DND-41 (cell line): ENCODE results near the gene SMU1.

ENCODE experiments used
- ATAC-seq: fragments of 200-7000 bp; cut with Tn5 transposase; 3 replicates; pipeline ENCODE4 v1.9.1; 2021; ENCODE audit warnings: low read depth; ENCODE audit not compliant: insufficient read depth
- DNase-seq: peaks from one replicate; pipeline ENCODE4 v3.0.0-alpha.2; 2020
- H2AFZ ChIP-seq: 2 replicates; pipeline ENCODE4 v1.6.0; 2012; ENCODE audit warnings: low read depth, low read length
- H3K27ac ChIP-seq: 2 replicates; pipeline ENCODE4 v1.5.1; 2012; ENCODE audit warnings: low read length, inconsistent platforms
- H3K27me3 ChIP-seq: fragments of 200-600 bp; sonication (generic); 2 replicates; pipeline ENCODE4 v1.6.0; 2012; ENCODE audit warnings: low read length, mild to moderate bottlenecking, inconsistent platforms; ENCODE audit not compliant: insufficient read depth, poor library complexity
- H3K36me3 ChIP-seq: 2 replicates; pipeline ENCODE4 v1.5.1; 2012; ENCODE audit warnings: low read length, inconsistent platforms; ENCODE audit not compliant: insufficient read depth
- H3K4me1 ChIP-seq: 2 replicates; pipeline ENCODE4 v1.5.1; 2012; ENCODE audit warnings: mild to moderate bottlenecking, low read length; ENCODE audit not compliant: insufficient read depth
- H3K4me2 ChIP-seq: 2 replicates; pipeline ENCODE4 v1.6.0; 2012; ENCODE audit warnings: mild to moderate bottlenecking, moderate library complexity, low read length, inconsistent platforms; ENCODE audit not compliant: insufficient read depth
- H3K4me3 ChIP-seq, 2 experiments: fragments of 200-600 bp in 1 of 2; shearing (Covaris generic) in 1 of 2; 2 replicates each; pipeline ENCODE4 v1.5.1; 2012 to 2016; ENCODE audit warnings: inconsistent platforms in 2 of 2, low read length in 2 of 2, mild to moderate bottlenecking in 2 of 2, low read depth in 1 of 2, moderate library complexity in 1 of 2
- H3K79me2 ChIP-seq: 2 replicates; pipeline ENCODE4 v1.6.0; 2012; ENCODE audit warnings: low read length, inconsistent platforms; ENCODE audit not compliant: insufficient read depth
- H3K9ac ChIP-seq: 2 replicates; pipeline ENCODE4 v1.6.0; 2012; ENCODE audit warnings: low read depth, mild to moderate bottlenecking, inconsistent platforms, low read length, moderate library complexity
- H3K9me3 ChIP-seq: 2 replicates; pipeline ENCODE4 v1.5.1; 2012; ENCODE audit warnings: low read length, moderate library complexity, mild to moderate bottlenecking, inconsistent platforms; ENCODE audit not compliant: insufficient read depth, severe bottlenecking
- H4K20me1 ChIP-seq: 2 replicates; pipeline ENCODE4 v1.6.0; 2012; ENCODE audit warnings: low read length; ENCODE audit not compliant: insufficient read depth
- EZH2 ChIP-seq: IDR thresholded peaks from 3 replicates; pipeline ENCODE4 v1.6.1; 2012; ENCODE audit warnings: borderline replicate concordance, low read depth, mild to moderate bottlenecking, moderate library complexity, low read length, inconsistent platforms; ENCODE audit not compliant: severe bottlenecking
- TF ChIP-seq, protein P1 (sequence below): IDR thresholded peaks from 2 replicates; pipeline ENCODE4 v1.5.1; 2012; ENCODE audit warnings: borderline replicate concordance, low read length, moderate library complexity, mild to moderate bottlenecking; ENCODE audit not compliant: poor library complexity, severe bottlenecking; ENCODE audit errors: extremely low read depth

Gene SMU1

DNA sequence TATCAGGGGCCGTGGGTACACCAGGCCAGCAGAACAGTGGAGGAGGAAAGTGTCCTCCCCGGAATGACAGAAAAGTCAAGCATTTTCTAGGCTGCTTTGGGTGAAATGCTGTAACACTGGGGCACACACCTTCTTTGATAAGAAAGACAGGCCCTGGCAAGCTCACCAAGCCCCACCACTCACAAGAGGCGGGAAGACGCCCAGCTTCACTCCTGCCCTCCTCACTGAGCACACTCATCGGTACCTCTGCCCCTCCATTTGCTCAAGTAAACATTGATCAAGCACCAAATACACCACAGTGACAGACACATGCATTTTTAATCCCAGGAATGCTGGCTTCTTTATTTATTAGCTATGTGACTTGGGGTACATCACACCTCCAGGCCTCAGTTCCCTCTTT, 47.6 kb upstream of the SMU1 start:
- Histone ChIP-seq H3K27me3 (no peaks in the 10 kb centered on the region), H4K20me1 (no peaks in the 10 kb centered on the region), H3K9ac (no peak overlapping the region), H3K79me2 (no peaks in the 10 kb centered on the region), H3K4me2 (no peak overlapping the region), H3K4me3 (no peak overlapping the region), H3K27ac (no peak overlapping the region), H3K36me3 (peaks cover 12% of the 10 kb centered on the region), H3K4me1 (no peaks in the 10 kb centered on the region), H3K9me3 (no peaks in the 10 kb centered on the region), H2AFZ (no peak overlapping the region)
- ATAC-seq = no peak
- TF ChIP-seq, protein P1, sequence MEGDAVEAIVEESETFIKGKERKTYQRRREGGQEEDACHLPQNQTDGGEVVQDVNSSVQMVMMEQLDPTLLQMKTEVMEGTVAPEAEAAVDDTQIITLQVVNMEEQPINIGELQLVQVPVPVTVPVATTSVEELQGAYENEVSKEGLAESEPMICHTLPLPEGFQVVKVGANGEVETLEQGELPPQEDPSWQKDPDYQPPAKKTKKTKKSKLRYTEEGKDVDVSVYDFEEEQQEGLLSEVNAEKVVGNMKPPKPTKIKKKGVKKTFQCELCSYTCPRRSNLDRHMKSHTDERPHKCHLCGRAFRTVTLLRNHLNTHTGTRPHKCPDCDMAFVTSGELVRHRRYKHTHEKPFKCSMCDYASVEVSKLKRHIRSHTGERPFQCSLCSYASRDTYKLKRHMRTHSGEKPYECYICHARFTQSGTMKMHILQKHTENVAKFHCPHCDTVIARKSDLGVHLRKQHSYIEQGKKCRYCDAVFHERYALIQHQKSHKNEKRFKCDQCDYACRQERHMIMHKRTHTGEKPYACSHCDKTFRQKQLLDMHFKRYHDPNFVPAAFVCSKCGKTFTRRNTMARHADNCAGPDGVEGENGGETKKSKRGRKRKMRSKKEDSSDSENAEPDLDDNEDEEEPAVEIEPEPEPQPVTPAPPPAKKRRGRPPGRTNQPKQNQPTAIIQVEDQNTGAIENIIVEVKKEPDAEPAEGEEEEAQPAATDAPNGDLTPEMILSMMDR = no peak
- TF ChIP-seq EZH2 = no peak
- DNase-seq = no peak

GRCh38 chr9:33123407-33124031, 47.0 kb upstream of the SMU1 start:
- Histone ChIP-seq H3K4me1 (no peaks in the 10 kb centered on the region), H3K4me2 (no peak overlapping the region), H3K27me3 (no peaks in the 10 kb centered on the region), H3K36me3 (peaks cover 7% of the 10 kb centered on the region), H3K9me3 (no peaks in the 10 kb centered on the region), H3K79me2 (no peaks in the 10 kb centered on the region), H2AFZ (no peak overlapping the region), H4K20me1 (no peaks in the 10 kb centered on the region), H3K9ac (no peak overlapping the region), H3K4me3 (no peak overlapping the region), H3K27ac (no peak overlapping the region)
- no peak for ATAC-seq
- no peak for DNase-seq
- TF ChIP-seq, protein P1 = no peak
- TF ChIP-seq EZH2 = no peak

DNA sequence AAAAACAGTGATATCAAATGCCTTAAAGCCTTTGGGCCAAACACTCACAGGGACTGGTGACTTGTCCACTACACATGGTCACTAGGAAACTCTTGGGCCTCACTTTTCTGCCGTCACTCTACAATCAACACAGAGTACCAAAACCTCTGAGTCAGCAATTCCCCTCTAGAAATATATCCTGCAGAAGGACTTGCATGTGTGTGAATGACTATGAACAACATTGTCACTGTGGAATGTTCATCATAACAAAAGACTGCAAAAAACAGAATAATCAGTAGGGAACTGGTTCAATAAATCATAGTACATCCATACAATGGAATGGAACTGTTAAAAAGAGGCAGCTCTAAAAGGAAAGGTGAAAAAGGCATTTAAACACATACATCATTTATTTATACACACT, 44.1 kb upstream of the SMU1 start:
- H3K4me1 ChIP-seq = no peaks in the 10 kb centered on the region
- no peak overlapping the region for H3K9ac ChIP-seq
- no peak overlapping the region for H2AFZ ChIP-seq
- H3K79me2 ChIP-seq = no peaks in the 10 kb centered on the region
- no peaks in the 10 kb centered on the region for H3K27me3 ChIP-seq
- H3K4me3 ChIP-seq = no peak overlapping the region
- no peaks in the 10 kb centered on the region for H3K9me3 ChIP-seq
- H3K36me3 ChIP-seq = peaks cover 4% of the 10 kb centered on the region; the same call in 1 of the 2 replicates
- DNase-seq (no peak), ATAC-seq (no peak)
- no peak overlapping the region for H3K27ac ChIP-seq
- no peak for TF ChIP-seq EZH2
- TF ChIP-seq, protein P1 = no peak
- H3K4me2 ChIP-seq = no peak overlapping the region
- H4K20me1 ChIP-seq = no peaks in the 10 kb centered on the region

- Histone ChIP-seq H3K9ac (no peak overlapping the region), H3K79me2 (no peaks in the 10 kb centered on the region), H3K36me3 (peaks cover 11% of the 10 kb centered on the region; the same call in 1 of the 2 replicates), H3K4me2 (no peak overlapping the region), H2AFZ (no peak overlapping the region), H3K4me1 (no peaks in the 10 kb centered on the region), H3K27me3 (no peaks in the 10 kb centered on the region), H4K20me1 (no peaks in the 10 kb centered on the region), H3K27ac (no peak overlapping the region), H3K4me3 (no peak overlapping the region), H3K9me3 (no peaks in the 10 kb centered on the region)
- DNase-seq (no peak), ATAC-seq (no peak)
- no peak for TF ChIP-seq EZH2
Measured at GRCh38 chr9:33117796-33118195, 41.3 kb upstream of the SMU1 start.
